Activated naive CD4-positive, alpha-beta T cell treated with anti-CD3 and anti-CD28 coated beads, Interleukin-2, amount 10 ng/mL, durations not matched to agents 5 hours and 36 hours (primary cell): Measurements from ENCODE around the gene ATP2C2. TPM values are rescaled to one million over a fixed set of nuclear protein-coding genes. Genes with fewer than 3 reads are reported as not detected.

Experiments used
- total RNA-seq, 2 experiments: library from RNA; stranded (reverse); gene quantifications; one replicate each; pipeline ENCODE4 v1.2.3, GENCODE V29; 2021

ATP2C2 gene
- not detected for total RNA-seq

GRCh38 chr16:84368308-84368996 lies at the start of gene ATP2C2:
TSS of gene ATP2C2 (plus strand) at chr16:84368538. CDS start at chr16:84368616, 78 bp downstream.

GRCh38 chr16:84504420-84505248 lies 136.3 kb downstream of the ATP2C2 start, which contains the start of gene MEAK7:
TSS of gene MEAK7 (minus strand) at chr16:84504659. CDS start at chr16:84498086, 6,573 bp downstream.

Other genes with a start within 250 kb of the ATP2C2 start
- 10 to 100 TPM; 13.9 to 15.3 TPM for gene HSDL1, start 223.4 kb upstream of the ATP2C2 start, total RNA-seq
- not detected for gene DNAAF1, start 223.2 kb upstream of the ATP2C2 start, total RNA-seq
- gene TAF1C, start 181.5 kb upstream of the ATP2C2 start, total RNA-seq = 10 to 100 TPM; 63.2 to 63.5 TPM
- gene ADAD2, start 177.4 kb upstream of the ATP2C2 start, total RNA-seq = not detected
- not detected for gene KCNG4, start 128.5 kb upstream of the ATP2C2 start, total RNA-seq
- under 1 TPM; 0.39 to 0.40 TPM for gene WFDC1, start 73.7 kb upstream of the ATP2C2 start, total RNA-seq
- 10 to 100 TPM; 40.5 to 43.9 TPM for gene MEAK7, start 136.1 kb downstream of the ATP2C2 start, total RNA-seq
- gene COTL1, start 249.5 kb downstream of the ATP2C2 start, total RNA-seq = 100 to 1,000 TPM; 483 to 487 TPM